Left forelimb (tissue), 1 donor: Measurements from ENCODE around the gene MTF1.
"Not testable (repeated sequence)": the region's sequence is repeated elsewhere in the genome, so short reads cannot be mapped to it uniquely, and the experiment has no call there.

Experiments used
- DNase-seq: peaks from one replicate; pipeline ENCODE4 v3.0.0-alpha.2; 2018; ENCODE audit warnings: low spot score

MTF1 gene

GRCh38 chr1:37859507-37860345, at the start of gene MTF1:
TSS of gene MTF1 (minus strand) at chr1:37859592. CDS start at chr1:37857658, 1,934 bp downstream.
- DNase-seq: peak; percentile 97

DNA sequence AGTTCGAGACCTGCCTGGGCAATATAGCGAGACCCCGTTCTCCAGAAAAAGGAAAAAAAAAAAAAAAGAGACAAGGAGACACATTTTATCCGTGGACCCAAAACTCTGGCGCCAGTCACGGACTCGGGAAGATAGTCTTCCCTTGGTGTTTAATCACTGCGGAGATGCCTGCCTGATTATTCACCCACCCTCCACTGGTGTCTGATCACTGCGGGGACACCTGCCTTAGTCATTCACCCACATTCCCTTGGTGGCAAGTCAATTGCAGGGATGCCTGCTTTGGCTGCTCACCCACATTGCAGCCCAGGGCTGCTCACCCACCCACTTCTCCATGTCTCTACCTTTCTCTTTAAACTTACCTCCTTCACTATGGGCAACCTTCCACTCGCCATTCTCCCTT, 49.1 kb upstream of the MTF1 start:
- DNase-seq: not testable (repeated sequence)

DNA sequence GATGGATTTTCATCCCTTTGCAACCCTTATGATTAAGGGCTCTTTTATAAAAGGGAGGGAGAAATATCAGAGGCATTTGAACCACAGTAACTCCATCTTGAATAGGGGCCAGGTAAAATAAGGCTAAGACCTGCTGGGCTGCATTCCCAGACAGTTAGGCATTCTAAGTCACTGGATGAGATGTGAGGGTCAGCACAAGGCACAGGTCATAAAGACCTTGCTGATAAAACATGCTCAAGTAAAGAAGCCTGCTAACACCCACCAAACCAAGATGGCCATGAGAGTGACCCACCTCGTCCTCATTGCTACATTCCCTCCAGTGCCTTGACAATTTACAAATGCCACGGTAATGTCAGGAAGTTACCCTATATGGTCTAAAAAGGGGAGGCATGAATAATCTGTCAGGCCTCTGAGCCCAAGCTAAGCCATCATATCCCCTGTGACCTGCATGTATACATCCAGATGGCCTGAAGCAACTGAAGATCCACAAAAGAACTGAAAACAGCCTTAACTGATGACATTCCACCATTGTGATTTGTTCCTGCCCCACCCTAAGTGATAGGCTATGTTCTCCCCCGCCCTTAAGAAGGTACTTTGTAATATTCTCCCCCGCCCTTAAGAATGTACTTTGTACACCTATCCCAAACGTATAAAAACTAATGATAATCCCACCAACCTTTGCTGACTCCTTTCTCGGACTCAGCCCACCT, 48.2 kb upstream of the MTF1 start:
- not testable (repeated sequence) for DNase-seq

DNA sequence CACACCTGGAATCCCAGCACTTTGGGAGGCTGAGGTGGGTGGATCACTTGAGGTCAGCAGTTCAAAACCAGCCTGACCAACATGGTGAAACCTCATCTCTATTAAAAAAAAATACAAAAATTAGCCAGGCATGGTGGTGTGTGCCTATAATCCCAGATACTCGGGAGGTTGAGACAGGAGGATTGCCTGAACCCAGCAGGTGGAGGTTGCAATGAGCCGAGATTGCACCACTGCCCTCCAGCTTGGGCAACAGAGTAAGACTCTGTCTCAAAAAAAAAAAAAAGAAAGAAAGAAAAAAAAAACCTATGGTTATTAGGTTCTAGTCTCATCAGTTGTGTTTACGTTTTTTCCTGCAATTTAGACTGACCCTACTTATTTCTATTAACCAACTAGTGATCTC, 47.2 kb upstream of the MTF1 start:
- not testable (repeated sequence) for DNase-seq

GRCh38 chr1:37905727-37906126, 46.3 kb upstream of the MTF1 start:
- no peak for DNase-seq

- DNase-seq: not testable (repeated sequence)
Measured at GRCh38 chr1:37903921-37904320, 44.5 kb upstream of the MTF1 start.

DNA sequence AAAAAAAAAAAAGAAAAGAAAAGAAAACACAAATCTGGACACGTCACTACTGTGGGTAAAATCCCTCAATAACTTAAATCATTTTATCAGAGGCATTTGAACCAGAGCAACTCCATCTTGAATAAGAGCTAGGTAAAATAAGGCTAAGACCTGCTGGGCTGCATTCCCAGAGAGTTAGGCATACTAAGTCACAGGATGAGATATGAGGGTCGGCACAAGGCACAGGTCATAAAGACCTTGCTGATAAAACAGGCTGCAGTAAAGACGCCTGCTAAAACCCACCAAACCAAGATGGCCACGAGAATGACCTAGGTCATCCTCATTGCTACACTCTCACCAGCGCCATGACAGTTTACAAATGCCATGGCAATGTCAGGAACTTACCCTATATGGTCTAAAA, 43.6 kb upstream of the MTF1 start:
- DNase-seq: no peak

DNA sequence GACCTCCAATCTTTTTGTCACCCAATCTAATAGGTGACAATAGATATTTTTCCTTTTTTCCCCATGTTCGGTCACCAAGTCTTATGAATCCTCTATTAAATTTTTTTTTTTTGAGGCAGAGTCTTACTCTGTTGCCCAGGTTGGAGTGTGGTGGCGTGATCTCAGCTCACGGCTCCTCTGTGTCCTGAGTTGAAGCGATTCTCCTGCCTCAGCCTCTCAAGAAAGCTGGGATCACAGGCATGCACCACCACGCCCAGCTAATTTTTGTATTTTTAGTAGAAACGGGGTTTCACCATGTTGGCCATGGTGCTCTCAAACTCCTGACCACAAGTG, 42.5 kb upstream of the MTF1 start:
- no peak for DNase-seq

DNA sequence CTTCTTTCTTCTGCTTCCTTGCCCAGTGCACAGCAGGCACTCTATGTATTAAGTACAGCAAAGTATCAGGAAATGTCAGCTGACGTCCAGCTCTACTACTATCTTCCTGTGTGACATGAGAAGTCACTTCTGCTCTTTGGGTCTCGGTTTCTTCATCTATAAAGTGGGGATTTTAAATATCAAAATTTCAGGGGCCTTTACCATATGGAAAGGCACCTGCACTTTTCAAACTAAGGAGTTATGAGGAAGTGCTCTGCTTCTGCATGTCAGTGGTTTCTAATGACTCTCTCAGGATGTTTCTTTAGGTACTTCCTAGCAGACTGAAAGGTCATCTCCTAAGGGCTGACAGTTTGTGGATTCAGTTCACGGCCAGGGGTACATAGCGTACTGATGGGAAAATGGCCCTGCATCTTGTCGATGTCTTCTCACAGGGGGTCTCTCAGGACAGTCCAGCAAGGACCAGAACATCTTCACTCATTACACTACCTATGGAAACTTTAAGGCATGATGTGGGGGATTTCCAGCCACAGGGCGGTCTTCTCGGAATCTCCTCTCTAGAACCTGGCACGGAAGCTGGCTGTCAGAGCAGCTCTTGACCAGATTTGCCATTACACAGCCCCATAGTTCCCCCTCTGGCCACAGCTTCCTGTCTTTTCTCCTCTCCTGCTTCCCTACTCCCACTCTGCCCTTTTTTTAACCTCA, 42.0 kb upstream of the MTF1 start:
- DNase-seq: no peak

GRCh38 chr1:37897563-37897962, 38.2 kb upstream of the MTF1 start:
- DNase-seq: not testable (repeated sequence)

GRCh38 chr1:37893673-37894072, 34.3 kb upstream of the MTF1 start:
- no peak for DNase-seq

DNA sequence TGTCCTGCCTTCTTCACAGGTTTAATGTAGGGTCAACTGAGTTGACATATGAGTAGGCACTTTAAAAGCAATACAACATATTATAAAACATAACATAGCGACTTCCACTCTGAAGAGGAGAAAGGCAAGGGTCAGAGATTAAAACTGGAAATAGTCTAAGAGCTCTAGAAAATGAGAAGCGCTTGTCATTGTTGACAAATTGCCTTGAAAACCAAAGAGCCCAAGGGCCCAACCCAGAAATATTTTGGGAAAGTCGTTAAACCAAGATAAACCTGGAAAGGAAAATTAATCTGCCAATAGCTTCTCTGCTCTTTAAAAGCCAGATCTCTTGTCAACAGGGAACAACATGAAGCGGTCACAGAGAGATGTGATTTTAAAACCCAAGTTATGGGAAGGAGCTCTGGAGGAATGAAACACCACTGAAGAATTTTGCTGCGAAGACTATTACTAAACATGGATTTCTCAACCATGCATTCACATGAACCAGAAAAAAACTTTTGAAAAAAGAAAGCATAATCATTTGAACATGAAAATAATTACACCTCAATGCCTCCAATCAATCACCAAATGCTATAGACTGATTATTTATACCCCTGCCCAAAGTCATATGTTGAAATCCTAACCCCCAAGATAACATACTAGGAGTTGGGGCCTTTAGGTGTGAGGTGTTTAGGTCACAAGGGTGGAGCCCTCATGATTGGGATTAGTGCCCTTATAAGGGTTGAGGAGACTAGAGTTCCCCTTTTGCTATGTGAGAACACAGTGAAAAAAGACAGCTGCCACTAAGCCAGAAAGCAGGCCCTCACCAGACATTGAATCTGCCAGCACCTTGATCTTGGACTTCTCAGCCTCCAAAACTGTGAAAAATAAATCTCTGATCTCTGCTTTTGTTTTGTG, 33.0 kb upstream of the MTF1 start:
- no peak for DNase-seq

DNA sequence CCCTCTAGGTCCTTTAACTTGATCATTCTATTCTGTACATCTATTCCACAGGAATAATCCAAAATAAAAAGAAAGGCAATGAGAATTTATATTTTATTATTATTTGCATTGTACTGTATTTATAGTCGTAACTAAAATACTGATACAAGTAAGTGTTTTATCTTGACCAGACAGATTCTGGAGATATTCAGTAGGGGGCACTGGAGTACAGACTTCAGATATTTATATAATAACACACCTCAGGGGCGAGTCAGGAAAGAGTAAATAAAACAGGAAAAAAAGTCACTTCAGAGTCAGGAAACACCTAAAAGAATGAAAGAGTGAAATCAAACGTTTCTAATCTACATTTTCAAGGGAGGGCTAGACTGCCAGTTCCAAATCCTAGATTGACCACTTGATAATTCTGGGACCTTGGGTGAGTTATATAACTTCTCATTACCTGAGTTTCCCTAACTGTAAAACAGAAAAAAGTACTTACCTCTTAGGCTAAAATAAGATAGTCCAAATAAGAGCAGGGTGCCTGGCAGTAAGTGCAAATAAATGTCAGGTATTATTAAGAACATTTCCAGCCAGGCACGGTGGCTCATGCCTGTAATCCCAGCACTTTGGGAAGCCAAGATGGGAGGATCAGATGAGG, 31.1 kb upstream of the MTF1 start:
- DNase-seq: no peak

- DNase-seq: no peak
Measured at GRCh38 chr1:37888022-37888700, 28.8 kb upstream of the MTF1 start.

DNA sequence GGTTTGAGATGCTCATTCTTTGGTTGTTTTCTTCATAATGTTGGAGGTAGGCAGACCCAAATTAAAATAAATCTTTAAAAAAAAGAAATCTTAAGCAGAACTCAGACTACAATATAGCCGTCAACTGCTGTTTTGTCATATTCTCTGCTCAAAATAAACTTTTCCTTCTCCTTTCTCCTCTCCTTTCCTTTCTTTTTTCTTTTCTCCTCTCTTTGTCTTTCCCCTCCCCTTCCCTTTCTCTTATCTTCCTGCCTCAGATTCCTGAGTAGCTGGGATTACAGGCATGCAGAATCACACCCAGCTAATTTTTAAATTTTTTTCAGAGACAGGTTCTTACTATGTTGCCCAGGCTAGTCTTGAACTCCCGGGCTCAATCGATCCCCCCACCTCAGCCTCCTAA, 24.8 kb upstream of the MTF1 start:
- no peak for DNase-seq

DNA sequence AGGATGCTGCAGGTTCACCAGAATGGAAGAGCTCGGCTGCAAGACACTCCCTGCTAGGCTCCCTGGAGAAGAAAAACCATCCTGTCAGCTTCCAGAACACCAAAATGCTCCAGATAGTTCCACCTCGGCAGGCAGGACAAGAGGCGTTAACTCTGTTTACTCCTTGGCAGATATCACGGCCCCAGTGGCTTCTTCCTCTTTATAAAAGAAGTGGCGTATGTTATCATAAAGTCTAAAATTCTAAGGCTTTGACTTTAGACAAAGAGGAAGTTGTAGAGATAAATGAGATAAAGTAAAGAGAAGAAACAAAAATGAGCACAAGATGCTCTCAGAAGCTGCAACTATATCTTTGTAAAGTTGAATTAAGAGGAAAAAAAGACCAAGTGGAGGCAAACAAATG, 24.3 kb upstream of the MTF1 start:
- DNase-seq: no peak

GRCh38 chr1:37879865-37880264, 20.5 kb upstream of the MTF1 start:
- no peak for DNase-seq

GRCh38 chr1:37878071-37878470, 18.7 kb upstream of the MTF1 start:
- no peak for DNase-seq

- DNase-seq: no peak
Measured at GRCh38 chr1:37875833-37876232, 16.4 kb upstream of the MTF1 start.

GRCh38 chr1:37872692-37873091, 13.3 kb upstream of the MTF1 start:
- DNase-seq: no peak

DNA sequence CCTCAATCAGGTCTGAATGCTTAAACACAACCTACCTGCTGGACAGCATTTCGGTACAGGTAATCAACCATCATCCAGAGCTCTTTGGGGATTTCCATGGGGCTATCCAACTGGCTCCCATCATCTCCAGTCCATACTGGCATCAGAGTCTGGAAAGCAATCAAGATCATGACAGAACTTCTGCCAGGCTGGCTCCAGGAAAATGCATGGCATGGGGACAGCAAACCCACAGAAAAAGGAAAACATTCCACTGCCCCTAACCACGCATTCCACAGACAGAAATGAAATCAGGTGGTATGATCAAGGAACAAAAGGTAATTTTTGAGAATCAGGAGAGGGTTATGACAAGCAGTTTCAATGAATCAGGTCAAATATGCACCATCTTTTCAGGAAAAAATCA, 9.1 kb upstream of the MTF1 start:
- no peak for DNase-seq
